IMR-90 (cell line): ENCODE measurements around the gene CACNA2D1. TPM values are rescaled to one million over a fixed set of nuclear protein-coding genes. Genes with fewer than 3 reads are reported as not detected.

Source experiments
- ATAC-seq: fragments of 200-7000 bp; cut with Tn5 transposase; 2 replicates; pipeline ENCODE4 v1.9.1; 2020; ENCODE audit warnings: low read depth, mild to moderate bottlenecking, moderate library complexity
- BruUV-seq: library from RNA; stranded (reverse); fragments of 400-500 nt; replicated peaks from 2 replicates; lab custom pipeline; 2021; lab: Mats Ljungman, UMichigan
- CTCF ChIA-PET: fragments of 300-600 bp; formaldehyde crosslinking; extraction: SDS; loops from one replicate; lab custom pipeline; 2021; ENCODE audit warnings: antibody characterized with exemption; lab: Yijun Ruan, JAX
- POLR2A ChIA-PET: fragments of 300-600 bp; sonication (Branson Sonifier 250); formaldehyde crosslinking; loops from one replicate; lab custom pipeline; 2022; ENCODE audit warnings: antibody characterized with exemption; ENCODE audit not compliant: unreplicated experiment; lab: Charles Lee
- DNase-seq: peaks from one replicate; pipeline ENCODE4 v3.0.0; 2013
- H2AFZ ChIP-seq: replicated peaks from 2 replicates; pipeline ENCODE3; 2013; ENCODE audit warnings: low read length, mild to moderate bottlenecking; ENCODE audit not compliant: poor library complexity
- H2AK5ac ChIP-seq: 2 replicates; pipeline ENCODE4 v1.6.1; 2013; ENCODE audit warnings: low read depth, low read length, inconsistent platforms
- H2AK9ac ChIP-seq: replicated peaks from 2 replicates; pipeline ENCODE3; 2013; ENCODE audit warnings: mild to moderate bottlenecking, low read depth, low read length, moderate library complexity; ENCODE audit not compliant: poor library complexity
- H2BK120ac ChIP-seq: 2 replicates; pipeline ENCODE4 v1.6.1; 2013; ENCODE audit warnings: low read depth, low read length, inconsistent platforms
- H2BK15ac ChIP-seq: 3 replicates; pipeline ENCODE4 v1.6.1; 2013; ENCODE audit warnings: low read depth, low read length, inconsistent platforms
- H2BK20ac ChIP-seq: 2 replicates; pipeline ENCODE4 v1.6.1; 2013; ENCODE audit warnings: low read depth, mild to moderate bottlenecking, inconsistent platforms, low read length, moderate library complexity
- H2BK5ac ChIP-seq: 2 replicates; pipeline ENCODE4 v1.6.1; 2013; ENCODE audit warnings: mild to moderate bottlenecking, low read depth, low read length, inconsistent platforms; ENCODE audit not compliant: poor library complexity, severe bottlenecking
- H3K14ac ChIP-seq: replicated peaks from 2 replicates; pipeline ENCODE4 v1.6.1; 2013; ENCODE audit warnings: low read depth, low read length, inconsistent platforms
- H3K18ac ChIP-seq: 2 replicates; pipeline ENCODE4 v1.6.1; 2013; ENCODE audit warnings: low read depth, low read length, control low read depth
- H3K23ac ChIP-seq: 2 replicates; pipeline ENCODE4 v1.6.1; 2013; ENCODE audit warnings: low read depth, low read length, inconsistent platforms
- H3K27ac ChIP-seq: 2 replicates; pipeline ENCODE4 v1.5.1; 2013; ENCODE audit warnings: mild to moderate bottlenecking, control low read depth, low read length; ENCODE audit not compliant: insufficient read depth
- H3K27me3 ChIP-seq: 2 replicates; pipeline ENCODE4 v1.6.1; 2013; ENCODE audit warnings: low read length; ENCODE audit not compliant: control insufficient read depth, insufficient read depth
- H3K36me3 ChIP-seq: 2 replicates; pipeline ENCODE4 v1.6.1; 2013; ENCODE audit warnings: low read length, mixed read lengths; ENCODE audit not compliant: control insufficient read depth, insufficient read depth
- H3K4ac ChIP-seq: 2 replicates; pipeline ENCODE4 v1.6.1; 2013; ENCODE audit warnings: low read depth, low read length, inconsistent platforms
- H3K4me1 ChIP-seq: 2 replicates; pipeline ENCODE4 v1.6.1; 2013; ENCODE audit warnings: low read length, mixed read lengths; ENCODE audit not compliant: control insufficient read depth, insufficient read depth
- H3K4me2 ChIP-seq: 2 replicates; pipeline ENCODE4 v1.6.1; 2013; ENCODE audit warnings: low read depth, mild to moderate bottlenecking, control low read depth, low read length, moderate library complexity
- H3K4me3 ChIP-seq: 2 replicates; pipeline ENCODE4 v1.5.1; 2013; ENCODE audit warnings: low read depth, mild to moderate bottlenecking, control low read depth, low read length, moderate library complexity; ENCODE audit not compliant: insufficient read depth
- H3K56ac ChIP-seq: 2 replicates; pipeline ENCODE4 v1.6.1; 2013; ENCODE audit warnings: low read length, inconsistent platforms; ENCODE audit not compliant: insufficient read depth; ENCODE audit errors: extremely low read depth
- H3K79me1 ChIP-seq, 2 experiments: 2 replicates each; pipeline ENCODE4 v1.6.1; 2013; ENCODE audit warnings: low read length in 2 of 2, inconsistent platforms in 1 of 2, low read depth in 1 of 2
- H3K9ac ChIP-seq: 2 replicates; pipeline ENCODE4 v1.6.1; 2013; ENCODE audit warnings: low read depth, low read length, control low read depth
- H3K9me1 ChIP-seq: 2 replicates; pipeline ENCODE4 v1.6.1; 2013; ENCODE audit warnings: low read length, inconsistent platforms; ENCODE audit not compliant: insufficient read depth
- H3K9me3 ChIP-seq: 2 replicates; pipeline ENCODE4 v1.6.1; 2013; ENCODE audit warnings: low read length; ENCODE audit not compliant: control insufficient read depth, insufficient read depth
- H4K20me1 ChIP-seq: 2 replicates; pipeline ENCODE4 v1.6.1; 2013; ENCODE audit warnings: low read length, inconsistent platforms; ENCODE audit not compliant: insufficient read depth
- H4K5ac ChIP-seq: 2 replicates; pipeline ENCODE4 v1.6.1; 2013; ENCODE audit warnings: mild to moderate bottlenecking, low read depth, low read length, control low read depth
- H4K8ac ChIP-seq, 2 experiments: 2 replicates each; pipeline ENCODE4 v1.6.1; 2013; ENCODE audit warnings: low read depth in 2 of 2, low read length in 2 of 2, control low read depth in 1 of 2, inconsistent platforms in 1 of 2
- H4K91ac ChIP-seq: 2 replicates; pipeline ENCODE4 v1.6.1; 2013; ENCODE audit warnings: low read depth, low read length, inconsistent platforms; ENCODE audit not compliant: insufficient read depth
- BHLHE40 ChIP-seq: fragments of 150-350 bp; IDR thresholded peaks from 2 replicates; pipeline ENCODE4 v1.6.1; 2016; ENCODE audit warnings: mild to moderate bottlenecking, low read depth, low read length
- CHD1 ChIP-seq: IDR thresholded peaks from 2 replicates; pipeline ENCODE4 v1.6.1; 2012; ENCODE audit warnings: low read depth, low read length, improper control_type of control experiment
- CTCF ChIP-seq: conservative IDR thresholded peaks from 2 replicates; pipeline ENCODE4 v1.5.1; 2012; ENCODE audit warnings: mild to moderate bottlenecking, low read depth, low read length, improper control_type of control experiment
- ELK1 ChIP-seq: fragments of 150-350 bp; IDR thresholded peaks from 2 replicates; pipeline ENCODE4 v1.6.1; 2016; ENCODE audit warnings: low read depth, mild to moderate bottlenecking, low read length, moderate library complexity, borderline replicate concordance
- FOS ChIP-seq: fragments of 150-350 bp; IDR thresholded peaks from 2 replicates; pipeline ENCODE4 v1.6.1; 2016; ENCODE audit warnings: low read depth, low read length
- MAZ ChIP-seq: IDR thresholded peaks from 2 replicates; pipeline ENCODE4 v1.6.1; 2012; ENCODE audit warnings: low read depth, mild to moderate bottlenecking, low read length, improper control_type of control experiment, moderate library complexity, borderline replicate concordance
- NFE2L2 ChIP-seq: fragments of 150-350 bp; IDR thresholded peaks from 2 replicates; pipeline ENCODE4 v1.6.1; 2016; ENCODE audit warnings: low read depth, mild to moderate bottlenecking, low read length
- POLR2A ChIP-seq: IDR thresholded peaks from 2 replicates; pipeline ENCODE4 v1.6.1; 2012; ENCODE audit warnings: mild to moderate bottlenecking, low read depth, low read length
- RAD21 ChIP-seq: IDR thresholded peaks from 2 replicates; pipeline ENCODE4 v1.6.1; 2012; ENCODE audit warnings: low read length, improper control_type of control experiment
- SMC3 ChIP-seq: fragments of 150-350 bp; IDR thresholded peaks from 2 replicates; pipeline ENCODE4 v1.6.1; 2016; ENCODE audit warnings: low read depth, mild to moderate bottlenecking, antibody characterized with exemption, low read length, moderate library complexity
- USF2 ChIP-seq: fragments of 150-350 bp; IDR thresholded peaks from 2 replicates; pipeline ENCODE4 v1.6.1; 2017; ENCODE audit warnings: mild to moderate bottlenecking, antibody characterized with exemption, low read length, low read depth
- dilution Hi-C: fragments of 300-500 bp; cut with HindIII; formaldehyde crosslinking; loops from one replicate; pipeline ENCODE4 v1.14.3; 2018; ENCODE audit warnings: low sequenced_read_pairs; ENCODE audit not compliant: unreplicated experiment
- in situ Hi-C: fragments of 300-500 bp; cut with MboI; formaldehyde crosslinking; loops from 3 replicates; pipeline ENCODE4 v1.14.3; 2019; ENCODE audit warnings: low sequenced_read_pairs, inconsistent platforms, mixed read lengths
- intact Hi-C: fragments of 100-400 bp; cut with micrococcal nuclease; formaldehyde crosslinking; loops from 2 replicates; pipeline ENCODE4 v1.10.0; 2022
- polyA plus RNA-seq, 3 experiments: library from polyadenylated mRNA; depleted of rRNA; stranded (reverse); fragments of >200 nt; gene quantifications; 2 replicates each; pipeline ENCODE4 v1.2.3, GENCODE V29; 2012; ENCODE audit warnings: low replicate concordance in 1 of 3
- total RNA-seq: library from RNA; depleted of rRNA; stranded (reverse); fragments of >200 nt; gene quantifications from 2 replicates; pipeline ENCODE4 v1.2.3, GENCODE V29; 2012

Gene CACNA2D1
- total and polyA plus RNA-seq, 2 of the 4 experiments (the other 2 are of a cell fraction): 5.8 to 21.9 TPM

GRCh38 chr7:82274681-82275080 is 168.9 kb downstream of the CACNA2D1 start:
- H2BK120ac ChIP-seq: no peak overlapping the region
- dilution Hi-C loops (no loop called here), intact Hi-C loops (loop anchor here (5.0 kb wide), 1 partner anchor 113 kb away; no protein-coding TSS in a partner anchor), in situ Hi-C loops (no loop called here)
- no peak overlapping the region for H3K4ac ChIP-seq
- H2AK5ac ChIP-seq: no peak overlapping the region
- H3K9me3 ChIP-seq: no peaks in the 10 kb centered on the region
- H3K4me1 ChIP-seq: no peaks in the 10 kb centered on the region
- H4K20me1 ChIP-seq: no peaks in the 10 kb centered on the region
- no peak overlapping the region for H3K4me2 ChIP-seq
- no peak for TF ChIP-seq BHLHE40
- TF ChIP-seq POLR2A: no peak
- no peak for TF ChIP-seq CTCF
- no peak for TF ChIP-seq FOS
- no peak for TF ChIP-seq CHD1
- no peak for TF ChIP-seq MAZ
- no peak for TF ChIP-seq ELK1
- no peak for TF ChIP-seq SMC3
- no peak for TF ChIP-seq RAD21
- no peak for TF ChIP-seq USF2
- TF ChIP-seq NFE2L2: no peak
- H2BK15ac ChIP-seq: no peak overlapping the region
- no peak overlapping the region for H2AFZ ChIP-seq
- H3K36me3 ChIP-seq: no peaks in the 10 kb centered on the region
- H4K5ac ChIP-seq: no peak overlapping the region
- H3K23ac ChIP-seq: no peak overlapping the region
- no peak overlapping the region for H3K9ac ChIP-seq
- no peak overlapping the region for H3K56ac ChIP-seq
- H2BK5ac ChIP-seq: no peak overlapping the region
- no peak overlapping the region for H2AK9ac ChIP-seq
- H2BK20ac ChIP-seq: no peak overlapping the region
- ChIA-PET POLR2A (no interaction called here), CTCF (no interaction called here)
- H3K27ac ChIP-seq: no peak overlapping the region
- H4K91ac ChIP-seq: no peak overlapping the region
- H3K18ac ChIP-seq: no peak overlapping the region
- DNase-seq: no peak
- H3K27me3 ChIP-seq: no peaks in the 10 kb centered on the region
- no peak overlapping the region for H4K8ac ChIP-seq
- BruUV-seq: no TSS peak
- no peaks in the 10 kb centered on the region; a peak in 1 of 4 replicates for H3K79me1 ChIP-seq
- no peak overlapping the region for H3K14ac ChIP-seq
- ATAC-seq: no peak
- H3K4me3 ChIP-seq: no peak overlapping the region
- no peaks in the 10 kb centered on the region for H3K9me1 ChIP-seq
